WERI-Rb-1 (cell line): ENCODE measurements around the gene NRAP.

Experiments used
- DNase-seq: peaks from one replicate; pipeline ENCODE4 v3.0.0-alpha.2; 2020
- H3K27ac ChIP-seq: fragments of 250-450 bp; sonication (Bioruptor Pico); 2 replicates; pipeline ENCODE4 v1.5.1; 2020; ENCODE audit warnings: mild to moderate bottlenecking, moderate library complexity
- H3K27me3 ChIP-seq: fragments of 250-450 bp; sonication (Bioruptor Pico); 2 replicates; pipeline ENCODE4 v1.5.1; 2021; ENCODE audit warnings: mild to moderate bottlenecking, low read depth, moderate library complexity; ENCODE audit not compliant: insufficient read depth, severe bottlenecking
- H3K36me3 ChIP-seq: fragments of 250-450 bp; sonication (Bioruptor Pico); 2 replicates; pipeline ENCODE4 v1.5.1; 2020; ENCODE audit warnings: mild to moderate bottlenecking, moderate library complexity
- H3K4me3 ChIP-seq: 2 replicates; pipeline ENCODE4 v1.5.1; 2011; ENCODE audit warnings: low read depth, mild to moderate bottlenecking, control low read depth, low read length
- H3K9me3 ChIP-seq: fragments of 250-450 bp; sonication (Bioruptor Pico); 2 replicates; pipeline ENCODE4 v1.5.1; 2021; ENCODE audit warnings: mild to moderate bottlenecking, moderate library complexity; ENCODE audit not compliant: severe bottlenecking
- TF ChIP-seq, protein P1 (sequence below): IDR thresholded peaks from 2 replicates; pipeline ENCODE4 v1.5.1; 2011; ENCODE audit warnings: low read depth, mild to moderate bottlenecking, control low read depth, inconsistent platforms, low read length

NRAP gene

DNA sequence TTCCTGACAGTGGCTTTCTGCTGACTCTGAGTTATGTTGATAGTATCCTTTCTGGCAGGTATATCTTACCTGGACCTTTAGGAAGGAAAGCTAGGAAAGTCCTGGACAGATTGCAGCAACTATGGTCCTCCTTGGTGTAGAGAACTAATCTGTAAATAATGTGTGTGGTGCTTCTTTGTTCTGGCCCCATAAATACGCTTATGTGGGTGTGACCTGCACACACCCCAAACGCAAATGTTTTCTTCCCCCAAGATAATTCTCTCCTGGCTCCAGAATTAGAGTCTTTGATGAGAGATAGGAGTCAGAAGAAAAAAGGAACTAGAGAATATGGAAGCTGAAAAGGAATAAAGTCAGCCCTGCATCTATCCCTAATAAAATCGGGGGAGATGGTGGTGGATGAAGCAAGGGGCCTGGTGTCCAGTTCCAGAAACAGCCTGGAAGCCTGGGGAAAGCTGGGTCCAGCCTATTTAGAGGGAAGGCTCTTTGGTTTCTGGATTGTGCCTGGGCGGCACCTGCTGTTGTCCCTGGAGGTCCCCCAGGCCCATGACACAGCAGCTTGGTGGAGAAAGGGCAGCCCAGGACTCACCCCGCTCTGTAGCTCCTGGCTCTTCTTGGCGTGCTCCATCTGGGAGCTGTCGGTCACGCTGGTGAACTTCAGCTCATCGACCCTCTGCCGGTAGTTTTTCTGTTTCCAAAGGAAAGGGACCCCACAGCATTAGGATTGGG is 38.2 kb downstream of the NRAP start:
- Histone ChIP-seq H3K4me3 (no peak overlapping the region), H3K27me3 (no peaks in the 10 kb centered on the region), H3K27ac (no peak overlapping the region), H3K9me3 (no peaks in the 10 kb centered on the region), H3K36me3 (no peaks in the 10 kb centered on the region)
- TF ChIP-seq, protein P1, sequence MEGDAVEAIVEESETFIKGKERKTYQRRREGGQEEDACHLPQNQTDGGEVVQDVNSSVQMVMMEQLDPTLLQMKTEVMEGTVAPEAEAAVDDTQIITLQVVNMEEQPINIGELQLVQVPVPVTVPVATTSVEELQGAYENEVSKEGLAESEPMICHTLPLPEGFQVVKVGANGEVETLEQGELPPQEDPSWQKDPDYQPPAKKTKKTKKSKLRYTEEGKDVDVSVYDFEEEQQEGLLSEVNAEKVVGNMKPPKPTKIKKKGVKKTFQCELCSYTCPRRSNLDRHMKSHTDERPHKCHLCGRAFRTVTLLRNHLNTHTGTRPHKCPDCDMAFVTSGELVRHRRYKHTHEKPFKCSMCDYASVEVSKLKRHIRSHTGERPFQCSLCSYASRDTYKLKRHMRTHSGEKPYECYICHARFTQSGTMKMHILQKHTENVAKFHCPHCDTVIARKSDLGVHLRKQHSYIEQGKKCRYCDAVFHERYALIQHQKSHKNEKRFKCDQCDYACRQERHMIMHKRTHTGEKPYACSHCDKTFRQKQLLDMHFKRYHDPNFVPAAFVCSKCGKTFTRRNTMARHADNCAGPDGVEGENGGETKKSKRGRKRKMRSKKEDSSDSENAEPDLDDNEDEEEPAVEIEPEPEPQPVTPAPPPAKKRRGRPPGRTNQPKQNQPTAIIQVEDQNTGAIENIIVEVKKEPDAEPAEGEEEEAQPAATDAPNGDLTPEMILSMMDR: no peak
- DNase-seq: no peak

DNA sequence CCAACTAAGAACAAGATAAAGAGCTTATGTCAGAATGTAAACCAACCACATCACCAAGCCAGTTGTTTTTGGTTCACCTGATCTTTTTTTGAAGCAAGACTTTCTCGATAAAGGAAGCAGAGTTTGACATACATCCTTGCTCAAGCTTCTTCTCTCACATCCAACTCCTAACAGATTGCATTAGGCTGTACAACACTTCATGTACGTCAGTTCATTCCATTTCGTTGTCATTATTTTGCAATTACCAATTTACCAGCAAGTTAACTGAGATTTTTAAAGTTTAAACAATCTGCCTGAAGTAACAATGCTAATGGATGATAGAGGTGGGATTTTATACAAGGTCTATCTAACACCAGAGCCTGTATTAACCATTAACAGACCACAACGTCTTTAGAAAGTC is 41.0 kb downstream of the NRAP start:
- Histone ChIP-seq H3K27me3 (no peaks in the 10 kb centered on the region), H3K9me3 (no peaks in the 10 kb centered on the region), H3K36me3 (no peaks in the 10 kb centered on the region), H3K4me3 (no peak overlapping the region), H3K27ac (no peak overlapping the region)
- TF ChIP-seq, protein P1: no peak
- no peak for DNase-seq

DNA sequence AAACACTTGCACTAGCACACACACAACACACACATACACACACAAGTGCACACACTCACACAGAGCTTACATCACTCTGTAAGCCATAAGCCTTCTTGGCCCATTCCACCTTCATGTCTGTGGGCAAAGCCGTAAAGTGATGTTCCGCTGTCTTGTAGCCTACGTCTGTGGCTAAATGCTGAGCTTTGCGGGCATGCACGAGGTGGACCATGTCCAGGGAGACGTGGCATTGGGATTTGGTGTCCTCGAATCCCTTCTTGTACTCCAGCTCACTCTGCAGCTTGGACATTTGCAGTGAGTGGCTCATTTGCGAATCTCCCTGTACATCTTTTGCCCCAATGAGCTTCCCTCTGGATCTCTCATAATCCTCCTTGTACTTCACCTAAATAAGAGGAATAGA is 42.0 kb downstream of the NRAP start:
- Histone ChIP-seq H3K27ac (no peak overlapping the region), H3K27me3 (no peaks in the 10 kb centered on the region), H3K36me3 (no peaks in the 10 kb centered on the region), H3K9me3 (no peaks in the 10 kb centered on the region), H3K4me3 (no peak overlapping the region)
- DNase-seq: no peak
- TF ChIP-seq, protein P1: no peak

DNA sequence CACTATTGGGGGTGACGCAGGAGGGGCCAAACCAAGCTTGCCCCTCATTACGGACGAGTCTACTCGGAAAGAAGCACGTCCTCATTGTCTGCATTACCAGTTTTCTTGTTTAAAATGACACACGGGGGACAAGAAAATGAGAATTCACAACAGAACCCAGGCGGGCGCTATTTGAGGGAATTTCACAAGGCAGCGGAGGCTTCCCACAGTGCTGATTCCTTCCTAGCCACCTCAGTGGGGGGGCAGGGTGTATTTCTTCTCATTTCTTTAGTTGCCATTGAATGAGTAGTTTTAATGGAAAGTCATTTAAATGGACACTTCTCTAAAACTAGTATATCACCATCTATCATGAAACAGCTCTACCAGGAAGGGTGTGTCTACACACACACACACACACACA is 42.9 kb downstream of the NRAP start:
- DNase-seq: no peak
- H3K27ac ChIP-seq: no peak overlapping the region
- no peaks in the 10 kb centered on the region for H3K9me3 ChIP-seq
- no peaks in the 10 kb centered on the region for H3K36me3 ChIP-seq
- TF ChIP-seq, protein P1: no peak
- H3K27me3 ChIP-seq: no peaks in the 10 kb centered on the region
- H3K4me3 ChIP-seq: no peak overlapping the region

DNA sequence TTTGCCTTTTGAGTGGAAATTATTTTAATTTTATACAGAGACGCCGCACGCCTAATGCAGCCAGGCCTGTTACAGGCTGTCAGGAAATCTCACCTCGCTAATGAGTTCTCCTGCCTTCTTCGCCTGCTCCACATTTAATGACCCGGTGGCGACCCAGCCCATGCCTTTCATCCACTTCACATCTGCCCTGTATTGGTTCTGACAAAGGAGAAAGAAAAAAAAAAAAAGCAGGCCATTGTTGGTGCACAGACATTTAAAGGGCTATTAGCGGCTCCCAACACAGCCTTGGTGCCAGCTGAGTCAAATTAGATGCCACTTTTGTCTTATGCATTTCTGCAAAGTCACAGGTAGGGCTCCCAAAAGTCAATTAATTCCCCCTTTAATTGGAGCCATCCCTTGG is 43.3 kb downstream of the NRAP start:
- no peak for DNase-seq
- TF ChIP-seq, protein P1: no peak
- no peaks in the 10 kb centered on the region for H3K27me3 ChIP-seq
- H3K27ac ChIP-seq: no peak overlapping the region
- H3K9me3 ChIP-seq: no peaks in the 10 kb centered on the region
- H3K4me3 ChIP-seq: no peak overlapping the region
- no peaks in the 10 kb centered on the region for H3K36me3 ChIP-seq

DNA sequence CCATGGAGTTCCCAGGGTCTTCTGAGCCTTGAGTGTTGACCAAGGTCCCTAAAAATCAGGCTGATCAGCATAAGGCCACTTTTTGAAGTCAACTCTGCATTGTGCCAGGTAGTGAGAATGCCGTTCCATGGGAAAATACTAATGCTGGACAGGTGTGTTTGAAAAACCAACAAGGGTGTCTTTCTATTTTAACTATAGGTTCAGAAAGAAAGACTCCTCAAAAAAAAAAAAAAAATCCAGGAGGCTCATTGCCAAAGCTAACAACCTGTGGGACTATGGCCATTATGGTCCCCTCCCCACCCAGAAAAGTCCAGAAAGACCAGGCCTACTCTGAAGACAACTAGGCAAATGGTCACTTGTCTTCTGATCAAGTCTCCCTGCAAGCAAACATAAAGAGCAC is 44.4 kb downstream of the NRAP start:
- H3K27me3 ChIP-seq: no peaks in the 10 kb centered on the region
- H3K36me3 ChIP-seq: no peaks in the 10 kb centered on the region
- no peaks in the 10 kb centered on the region for H3K9me3 ChIP-seq
- H3K27ac ChIP-seq: no peak overlapping the region
- TF ChIP-seq, protein P1: no peak
- no peak overlapping the region for H3K4me3 ChIP-seq
- no peak for DNase-seq
